CD1c-positive myeloid dendritic cell (primary cell): ENCODE data around the gene DGKB.

ENCODE experiments used
- DNase-seq: peaks from one replicate; pipeline ENCODE4 v3.0.0-alpha.2; 2016; ENCODE audit errors: extremely low spot score

DGKB gene

GRCh38 chr7:14457568-14458453, 444.7 kb downstream of the DGKB start:
- DNase-seq, result peak; percentile 76

GRCh38 chr7:14449291-14449690, 453.3 kb downstream of the DGKB start:
- no peak for DNase-seq

- DNase-seq, result no peak
Observed at GRCh38 chr7:14446829-14447228, 455.7 kb downstream of the DGKB start.

GRCh38 chr7:14446219-14446618, 456.3 kb downstream of the DGKB start:
- no peak for DNase-seq

- DNase-seq, result no peak
Observed at GRCh38 chr7:14438366-14438765, 464.2 kb downstream of the DGKB start.

- no peak for DNase-seq
Observed at GRCh38 chr7:14436878-14437277, 465.7 kb downstream of the DGKB start.

GRCh38 chr7:14432924-14433323, 469.6 kb downstream of the DGKB start:
- DNase-seq, result no peak

- no peak for DNase-seq
Observed at GRCh38 chr7:14430926-14431325, 471.6 kb downstream of the DGKB start.

GRCh38 chr7:14425559-14425958, 477.0 kb downstream of the DGKB start:
- DNase-seq, result no peak

GRCh38 chr7:14424675-14425074, 477.9 kb downstream of the DGKB start:
- no peak for DNase-seq

- no peak for DNase-seq
Observed at GRCh38 chr7:14420768-14421167, 481.8 kb downstream of the DGKB start.

GRCh38 chr7:14419531-14419930, 483.0 kb downstream of the DGKB start:
- DNase-seq, result no peak

- no peak for DNase-seq
Observed at GRCh38 chr7:14418633-14419032, 483.9 kb downstream of the DGKB start.

GRCh38 chr7:14414274-14414986, 488.1 kb downstream of the DGKB start:
- DNase-seq, result no peak

GRCh38 chr7:14407246-14408015, 495.1 kb downstream of the DGKB start:
- no peak for DNase-seq

- no peak for DNase-seq
Observed at GRCh38 chr7:14403587-14403986, 499.0 kb downstream of the DGKB start.

GRCh38 chr7:14400271-14400670, 502.3 kb downstream of the DGKB start:
- DNase-seq, result no peak

GRCh38 chr7:14398526-14398925, 504.0 kb downstream of the DGKB start:
- no peak for DNase-seq

GRCh38 chr7:14395860-14396259, 506.7 kb downstream of the DGKB start:
- DNase-seq, result no peak

GRCh38 chr7:14394786-14395185, 507.8 kb downstream of the DGKB start:
- DNase-seq, result no peak

GRCh38 chr7:14389595-14389994, 513.0 kb downstream of the DGKB start:
- DNase-seq, result no peak

GRCh38 chr7:14389181-14389591, 513.4 kb downstream of the DGKB start:
- no peak for DNase-seq
